B cell (primary cell): ENCODE data around the gene MAGEA2. TPM values are rescaled to one million over a fixed set of nuclear protein-coding genes. Genes with fewer than 3 reads are reported as not detected.
"Not testable (repeated sequence)": the region's sequence is repeated elsewhere in the genome, so short reads cannot be mapped to it uniquely, and the experiment has no call there.

Experiments
- ATAC-seq: fragments of 200-7000 bp; cut with Tn5 transposase; one replicate; pipeline ENCODE4 v1.10.0; 2021; ENCODE audit warnings: low read depth, mild to moderate bottlenecking, moderate number of reproducible peaks, moderate library complexity
- CTCF ChIA-PET: fragments of 350-600 bp; sonication (Branson Sonifier 250); formaldehyde crosslinking; loops from one replicate; lab custom pipeline; 2021; ENCODE audit warnings: antibody characterized with exemption, inconsistent platforms; lab: Charles Lee
- POLR2A ChIA-PET: fragments of 350-600 bp; sonication (Branson Sonifier 250); formaldehyde crosslinking; loops from one replicate; lab custom pipeline; 2021; ENCODE audit warnings: antibody characterized with exemption; lab: Charles Lee
- DNase-seq: peaks from one replicate; pipeline ENCODE4 v3.0.0; 2013
- H2AFZ ChIP-seq: 2 replicates; pipeline ENCODE4 v1.6.1; 2012; ENCODE audit warnings: mild to moderate bottlenecking, low read depth, low read length; ENCODE audit not compliant: insufficient read depth, poor library complexity, severe bottlenecking
- H3K27ac ChIP-seq, 2 donors: 1 replicate in 1 of 2; 2 replicates in 1 of 2; pipeline ENCODE4 v1.5.1; 2012 to 2013; ENCODE audit warnings: low read length in 2 of 2, mild to moderate bottlenecking in 2 of 2, moderate library complexity in 1 of 2
- H3K27me3 ChIP-seq, 4 experiments: fragments of 200-600 bp in 1 of 4; sonication (generic) in 1 of 4; replicated peaks in 1 of 4; 1 replicate in 2 of 4; 2 replicates in 2 of 4; pipeline versions ENCODE4 v1.6.1 to v1.7.0; 2013 to 2016; ENCODE audit warnings: low read length in 3 of 4, mild to moderate bottlenecking in 2 of 4, mixed read lengths in 1 of 4, moderate library complexity in 1 of 4; ENCODE audit not compliant: insufficient read depth in 4 of 4, control insufficient read depth in 3 of 4; ENCODE audit errors: control extremely low read depth in 1 of 4
- H3K36me3 ChIP-seq, 2 experiments: replicated peaks in 1 of 2; 1 replicate in 1 of 2; 2 replicates in 1 of 2; pipeline versions ENCODE4 v1.6.1 to v1.7.1; 2013; ENCODE audit warnings: low read length in 1 of 2; ENCODE audit not compliant: insufficient read depth in 2 of 2, control insufficient read depth in 1 of 2; ENCODE audit errors: control extremely low read depth in 1 of 2, extremely low read depth in 1 of 2
- H3K4me1 ChIP-seq, 2 donors: fragments of 200-600 bp in 1 of 2; sonication (generic) in 1 of 2; 1 replicate in 1 of 2; 2 replicates in 1 of 2; pipeline versions ENCODE4 v1.5.1 to v1.6.1; 2013 to 2017; ENCODE audit warnings: low read length in 2 of 2; ENCODE audit not compliant: control insufficient read depth in 2 of 2, insufficient read depth in 2 of 2
- H3K4me2 ChIP-seq: replicated peaks from 2 replicates; pipeline ENCODE3; 2012; ENCODE audit warnings: mild to moderate bottlenecking, low read depth, low read length; ENCODE audit not compliant: poor library complexity, severe bottlenecking
- H3K4me3 ChIP-seq, 5 experiments: fragments of 200-600 bp in 1 of 5; sonication (generic) in 1 of 5; 1 replicate in 3 of 5; 2 replicates in 2 of 5; pipeline versions ENCODE4 v1.5.1 to v1.7.0; 2011 to 2016; ENCODE audit warnings: low read length in 4 of 5, mild to moderate bottlenecking in 4 of 5, low read depth in 2 of 5, control low read depth in 1 of 5, moderate library complexity in 1 of 5; ENCODE audit not compliant: insufficient read depth in 1 of 5; ENCODE audit errors: control extremely low read depth in 1 of 5, extremely low read depth in 1 of 5
- H3K79me2 ChIP-seq: fragments of 200-600 bp; sonication (generic); one replicate; pipeline ENCODE4 v1.6.0; 2016; ENCODE audit warnings: low read length; ENCODE audit not compliant: control insufficient read depth, insufficient read depth
- H3K9ac ChIP-seq: fragments of 200-600 bp; sonication (generic); 2 replicates; pipeline ENCODE4 v1.6.1; 2017; ENCODE audit warnings: mild to moderate bottlenecking, low read length, moderate library complexity
- H3K9me3 ChIP-seq, 3 donors: one replicate each; pipeline versions ENCODE4 v1.6.1 to v1.7.1; 2013; ENCODE audit warnings: low read length in 2 of 3; ENCODE audit not compliant: control insufficient read depth in 2 of 3, insufficient read depth in 1 of 3; ENCODE audit errors: control extremely low read depth in 1 of 3
- H4K20me1 ChIP-seq: 2 replicates; pipeline ENCODE4 v1.6.0; 2012; ENCODE audit warnings: mild to moderate bottlenecking, low read length; ENCODE audit not compliant: insufficient read depth, control insufficient read depth, poor library complexity, severe bottlenecking
- H3K27ac Mint-ChIP-seq: one replicate; pipeline ENCODE4 v1.8.0; 2021; ENCODE audit warnings: mixed read lengths
- H3K27me3 Mint-ChIP-seq: one replicate; pipeline ENCODE4 v1.8.0; 2021; ENCODE audit warnings: mixed read lengths
- H3K4me1 Mint-ChIP-seq: one replicate; pipeline ENCODE4 v1.8.0; 2021; ENCODE audit warnings: mixed read lengths
- H3K4me3 Mint-ChIP-seq: one replicate; pipeline ENCODE4 v1.8.0; 2021; ENCODE audit warnings: mixed read lengths
- H3K9me3 Mint-ChIP-seq: one replicate; pipeline ENCODE4 v1.8.0; 2022; ENCODE audit warnings: mixed read lengths; ENCODE audit not compliant: insufficient read depth
- EZH2 ChIP-seq: IDR thresholded peaks from 2 replicates; pipeline ENCODE4 v1.6.1; 2012; ENCODE audit warnings: borderline replicate concordance, low read depth, mild to moderate bottlenecking, moderate library complexity, low read length; ENCODE audit not compliant: insufficient read depth, poor library complexity, severe bottlenecking
- WGBS: methylation state at CpG from one replicate; pipeline ENCODE4 v1.1.5; 2013; ENCODE audit warnings: missing lambda C conversion rate; ENCODE audit not compliant: insufficient coverage; 5-methylcytosine and 5-hydroxymethylcytosine counted together
- intact Hi-C: fragments of 100-400 bp; cut with micrococcal nuclease; formaldehyde crosslinking; loops from one replicate; pipeline ENCODE4 v1.10.0; 2022
- polyA plus RNA-seq: library from polyadenylated mRNA; depleted of rRNA; stranded (reverse); fragments of >200 nt; gene quantifications from 2 replicates; pipeline ENCODE4 v1.2.3, GENCODE V29; 2012
- total RNA-seq, 2 donors: library from RNA; stranded (reverse); fragments of 120-200 nt in 1 of 2; gene quantifications; 1 replicate in 1 of 2; 2 replicates in 1 of 2; pipeline versions ENCODE4 v1.2.3 to v1.2.4, GENCODE V29; 2013 to 2022
- TF ChIP-seq, protein P1 (sequence below): fragments of 200-600 bp; IDR thresholded peaks from one replicate; pipeline ENCODE4 v1.8.0; 2022; ENCODE audit warnings: antibody characterized with exemption, mild to moderate bottlenecking

MAGEA2 gene
- total and polyA plus RNA-seq, 2 donors (not counting 1 experiment from before 2014, with no cell fraction given): not detected

DNA sequence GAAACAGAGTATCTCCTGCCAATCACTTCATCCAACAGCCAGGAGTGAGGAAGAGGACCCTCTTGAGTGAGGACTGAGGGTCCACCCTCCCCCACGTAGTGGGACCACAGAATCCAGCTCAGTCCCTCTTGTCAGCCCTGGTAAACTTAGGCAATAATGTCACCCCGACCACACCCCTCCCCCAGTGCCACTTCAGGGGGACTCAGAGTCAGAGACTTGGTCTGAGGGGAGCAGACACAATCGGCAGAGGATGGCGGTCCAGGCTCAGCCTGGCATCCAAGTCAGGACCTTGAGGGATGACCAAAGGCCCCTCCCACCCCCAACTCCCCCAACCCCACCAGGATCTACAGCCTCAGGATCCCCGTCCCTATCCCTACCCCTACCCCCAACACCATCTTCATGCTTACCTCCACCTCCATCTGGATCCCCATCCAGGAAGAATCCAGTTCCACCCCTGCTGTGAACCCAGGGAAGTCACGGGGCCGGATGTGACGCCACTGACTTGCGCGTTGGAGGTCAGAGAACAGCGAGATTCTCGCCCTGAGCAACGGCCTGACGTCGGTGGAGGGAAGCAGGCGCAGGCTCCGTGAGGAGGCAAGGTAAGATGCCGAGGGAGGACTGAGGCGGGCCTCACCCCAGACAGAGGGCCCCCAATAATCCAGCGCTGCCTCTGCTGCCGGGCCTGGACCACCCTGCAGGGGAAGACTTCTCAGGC is 20.2 kb downstream of the MAGEA2 start, which contains the start of the genes CSAG1 and MAGEA12:
CSAG1 (minus strand) TSS at position 461 of the 715 bp plus-strand sequence. CDS start 1,261 bp downstream, outside the sequence.
MAGEA12 (plus strand) TSS at position 497 of the 715 bp plus-strand sequence. CDS start 2,405 bp downstream, outside the sequence.
- H2AFZ ChIP-seq: no peak within 1 kb of the TSS
- no peak for TF ChIP-seq EZH2
- H4K20me1 ChIP-seq: no peaks in the 10 kb centered on the region
- no peak within 1 kb of the TSS for H3K4me3 Mint-ChIP-seq
- H3K4me1 Mint-ChIP-seq: no peaks in the 10 kb centered on the region
- no peak within 1 kb of the TSS for H3K27ac Mint-ChIP-seq
- no peaks in the 10 kb centered on the region for H3K4me1 ChIP-seq
- intact Hi-C loops: no loop called here
- DNase-seq (no peak), ATAC-seq (no peak)
- no peaks in the 10 kb centered on the region for H3K9me3 Mint-ChIP-seq
- no peaks in the 10 kb centered on the region for H3K79me2 ChIP-seq
- POLR2A ChIA-PET: no interaction called here
- no peaks in the 10 kb centered on the region for H3K9me3 ChIP-seq
- H3K9ac ChIP-seq: no peak within 1 kb of the TSS
- H3K4me3 ChIP-seq: no peak within 1 kb of the TSS
- no peaks in the 10 kb centered on the region for H3K27me3 Mint-ChIP-seq
- H3K27ac ChIP-seq: no peak within 1 kb of the TSS
- WGBS: no CpG with 5 or more reads among the region's 21 CpGs
- no peaks in the 10 kb centered on the region for H3K36me3 ChIP-seq
- CTCF ChIA-PET: no interaction called here
- H3K27me3 ChIP-seq: no peaks in the 10 kb centered on the region
- no peak within 1 kb of the TSS for H3K4me2 ChIP-seq

DNA sequence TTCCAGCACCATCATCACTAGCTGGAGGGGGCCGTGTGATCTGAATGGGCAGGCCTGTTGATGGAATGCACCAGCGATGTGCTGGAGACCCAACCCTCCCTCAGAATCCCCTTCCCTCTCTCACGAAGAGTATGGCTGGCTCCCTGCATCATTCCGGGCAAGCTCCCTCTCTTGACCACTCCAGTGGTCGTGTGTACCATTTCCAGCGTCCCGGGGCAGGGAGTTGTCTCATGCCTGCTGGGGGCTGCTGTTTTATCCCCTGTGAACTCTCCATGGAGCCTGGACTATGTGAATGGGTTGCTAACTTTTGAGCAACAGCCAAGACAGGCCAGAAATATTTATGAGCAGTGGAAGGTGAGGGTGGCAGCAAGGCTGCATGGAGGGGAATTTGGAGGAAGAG is 28.2 kb downstream of the MAGEA2 start:
- no peaks in the 10 kb centered on the region for H3K27me3 Mint-ChIP-seq
- CTCF ChIA-PET: no interaction called here

DNA sequence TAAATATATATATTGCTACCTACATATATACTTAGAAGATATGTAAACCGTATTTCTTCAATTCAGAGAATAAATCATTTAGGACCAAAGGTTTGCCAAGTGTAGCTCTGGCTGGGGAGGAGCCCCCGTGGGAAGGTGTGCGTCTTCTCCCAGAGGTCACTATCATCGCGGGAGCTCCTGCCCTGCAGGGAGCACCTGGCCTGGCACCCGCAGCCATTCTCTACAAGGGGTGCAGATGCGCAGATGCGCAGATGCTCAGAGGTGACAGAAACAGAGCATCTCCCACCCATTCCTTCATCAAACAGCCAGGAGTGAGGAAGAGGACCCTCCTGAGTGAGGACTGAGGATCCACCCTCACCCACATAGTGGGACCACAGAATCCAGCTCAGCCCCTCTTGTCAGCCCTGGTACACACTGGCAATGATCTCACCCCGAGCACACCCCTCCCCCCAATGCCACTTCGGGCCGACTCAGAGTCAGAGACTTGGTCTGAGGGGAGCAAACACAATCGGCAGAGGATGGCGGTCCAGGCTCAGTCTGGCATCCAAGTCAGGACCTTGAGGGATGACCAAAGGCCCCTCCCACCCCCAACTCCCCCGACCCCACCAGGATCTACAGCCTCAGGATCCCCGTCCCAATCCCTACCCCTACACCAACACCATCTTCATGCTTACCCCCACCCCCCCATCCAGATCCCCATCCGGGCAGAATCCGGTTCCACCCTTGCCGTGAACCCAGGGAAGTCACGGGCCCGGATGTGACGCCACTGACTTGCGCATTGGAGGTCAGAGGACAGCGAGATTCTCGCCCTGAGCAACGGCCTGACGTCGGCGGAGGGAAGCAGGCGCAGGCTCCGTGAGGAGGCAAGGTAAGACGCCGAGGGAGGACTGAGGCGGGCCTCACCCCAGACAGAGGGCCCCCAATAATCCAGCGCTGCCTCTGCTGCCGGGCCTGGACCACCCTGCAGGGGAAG is 39.5 kb downstream of the MAGEA2 start, which contains the start of gene MAGEA2B:
MAGEA2B (plus strand) TSS at position 814 of the 973 bp plus-strand sequence. CDS start 2,479 bp downstream, outside the sequence.
- intact Hi-C loops: not testable (repeated sequence)

More for the DNA sequence above, 28.2 kb downstream of the MAGEA2 start:
- Mint-ChIP-seq H3K9me3 (no peaks in the 10 kb centered on the region), H3K27ac (no peak overlapping the region), H3K4me3 (no peak overlapping the region), H3K4me1 (no peaks in the 10 kb centered on the region)
- no peaks in the 10 kb centered on the region for H4K20me1 ChIP-seq
- intact Hi-C loops: no loop called here
- no peak for ATAC-seq
- no peaks in the 10 kb centered on the region for H3K4me1 ChIP-seq
- POLR2A ChIA-PET: no interaction called here
- H3K4me2 ChIP-seq: no peak overlapping the region
- no peaks in the 10 kb centered on the region for H3K79me2 ChIP-seq
- H2AFZ ChIP-seq: no peak overlapping the region
- H3K4me3 ChIP-seq: no peak overlapping the region
- no peak for DNase-seq
- TF ChIP-seq EZH2: no peak
- TF ChIP-seq, protein P1, sequence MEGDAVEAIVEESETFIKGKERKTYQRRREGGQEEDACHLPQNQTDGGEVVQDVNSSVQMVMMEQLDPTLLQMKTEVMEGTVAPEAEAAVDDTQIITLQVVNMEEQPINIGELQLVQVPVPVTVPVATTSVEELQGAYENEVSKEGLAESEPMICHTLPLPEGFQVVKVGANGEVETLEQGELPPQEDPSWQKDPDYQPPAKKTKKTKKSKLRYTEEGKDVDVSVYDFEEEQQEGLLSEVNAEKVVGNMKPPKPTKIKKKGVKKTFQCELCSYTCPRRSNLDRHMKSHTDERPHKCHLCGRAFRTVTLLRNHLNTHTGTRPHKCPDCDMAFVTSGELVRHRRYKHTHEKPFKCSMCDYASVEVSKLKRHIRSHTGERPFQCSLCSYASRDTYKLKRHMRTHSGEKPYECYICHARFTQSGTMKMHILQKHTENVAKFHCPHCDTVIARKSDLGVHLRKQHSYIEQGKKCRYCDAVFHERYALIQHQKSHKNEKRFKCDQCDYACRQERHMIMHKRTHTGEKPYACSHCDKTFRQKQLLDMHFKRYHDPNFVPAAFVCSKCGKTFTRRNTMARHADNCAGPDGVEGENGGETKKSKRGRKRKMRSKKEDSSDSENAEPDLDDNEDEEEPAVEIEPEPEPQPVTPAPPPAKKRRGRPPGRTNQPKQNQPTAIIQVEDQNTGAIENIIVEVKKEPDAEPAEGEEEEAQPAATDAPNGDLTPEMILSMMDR: no peak
- no peaks in the 10 kb centered on the region for H3K27me3 ChIP-seq
- no peak overlapping the region for H3K27ac ChIP-seq
- H3K9me3 ChIP-seq: no peaks in the 10 kb centered on the region
- H3K36me3 ChIP-seq: no peaks in the 10 kb centered on the region
- WGBS: no CpG with 5 or more reads among the region's 7 CpGs
- no peak overlapping the region for H3K9ac ChIP-seq

More for the DNA sequence above, 39.5 kb downstream of the MAGEA2 start, which contains the start of gene MAGEA2B:
- H3K27me3 ChIP-seq, H3K27ac Mint-ChIP-seq, H3K27ac ChIP-seq, DNase-seq, H3K4me1 Mint-ChIP-seq, H4K20me1 ChIP-seq, POLR2A ChIA-PET, H3K4me3 ChIP-seq, H3K4me3 Mint-ChIP-seq, H3K9ac ChIP-seq, H3K4me2 ChIP-seq, H3K9me3 ChIP-seq, CTCF ChIA-PET, H2AFZ ChIP-seq, H3K79me2 ChIP-seq, H3K36me3 ChIP-seq, H3K27me3 Mint-ChIP-seq, H3K4me1 ChIP-seq, H3K9me3 Mint-ChIP-seq, ATAC-seq: not testable (repeated sequence)
- WGBS: no CpG with 5 or more reads among the region's 35 CpGs
